GM21390 (cell line): ENCODE measurements around the gene MBNL1.

Experiments used
- ATAC-seq: cut with Tn5 transposase; IDR thresholded peaks from one replicate; pipeline ENCODE4 v1.9.1; 2021; ENCODE audit not compliant: unreplicated experiment

Gene MBNL1

GRCh38 chr3:152373379-152373778, 104.7 kb downstream of the MBNL1 start:
- no peak for ATAC-seq

GRCh38 chr3:152374262-152374990, 105.7 kb downstream of the MBNL1 start:
- no peak for ATAC-seq

DNA sequence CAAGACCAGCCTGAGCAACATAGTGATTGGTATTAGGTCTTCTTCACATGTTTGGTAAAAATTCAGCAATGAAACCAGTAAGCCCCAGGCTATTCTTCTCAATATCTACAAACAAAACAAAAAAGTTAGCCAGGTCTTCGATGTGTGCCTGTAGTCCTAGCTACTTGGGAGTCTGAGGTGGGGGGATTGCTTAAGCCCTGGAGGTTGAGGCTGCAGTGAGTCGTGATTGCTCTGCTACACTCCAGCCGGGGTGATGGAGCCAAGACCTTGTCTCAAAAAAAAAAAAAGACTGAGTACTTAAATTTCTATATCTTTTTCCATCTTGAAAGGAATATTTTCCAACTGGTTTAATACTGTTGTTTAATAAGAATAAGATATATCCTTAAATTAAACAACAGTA, 106.8 kb downstream of the MBNL1 start:
- no peak for ATAC-seq

DNA sequence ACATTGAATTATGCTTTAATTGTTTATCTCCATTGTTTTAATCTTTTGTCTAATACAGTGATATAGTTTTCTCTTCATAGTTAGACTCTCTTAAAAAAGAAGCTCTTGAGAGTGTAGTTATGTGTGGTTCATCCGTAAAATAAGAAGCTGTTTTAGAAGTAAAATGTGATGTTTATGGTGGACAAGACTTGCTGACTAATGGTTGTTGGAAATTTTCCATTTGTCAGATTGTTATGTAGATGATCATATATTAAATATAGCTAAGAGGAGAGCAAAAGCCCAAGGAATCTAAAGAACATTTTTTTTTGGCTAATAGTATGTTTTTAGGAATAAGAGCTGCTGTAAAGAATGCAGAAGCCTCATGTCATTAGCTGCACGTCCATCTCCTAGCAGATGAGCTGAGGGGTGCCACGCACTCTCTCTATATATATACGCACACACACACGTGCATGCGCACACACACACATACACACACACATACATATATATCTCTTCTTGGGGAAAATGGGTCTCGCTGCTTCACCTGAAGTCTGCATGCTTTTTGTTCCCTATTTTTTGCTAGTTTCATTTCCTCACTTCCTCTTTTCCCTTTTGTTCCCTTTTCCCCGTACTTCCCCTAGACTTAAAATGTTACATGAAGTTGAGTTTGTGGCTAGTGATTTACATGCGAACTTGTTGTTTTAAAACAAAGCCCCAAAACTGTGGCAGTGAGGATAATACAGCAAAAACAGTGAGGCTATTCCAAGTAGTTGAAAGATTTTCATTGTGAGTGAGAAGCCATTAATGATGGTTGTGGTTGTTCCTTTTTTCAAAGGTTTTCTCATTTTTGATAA, 107.8 kb downstream of the MBNL1 start:
- ATAC-seq: peak; percentile 78

GRCh38 chr3:152377184-152377570, 108.4 kb downstream of the MBNL1 start:
- ATAC-seq: peak; percentile 4

DNA sequence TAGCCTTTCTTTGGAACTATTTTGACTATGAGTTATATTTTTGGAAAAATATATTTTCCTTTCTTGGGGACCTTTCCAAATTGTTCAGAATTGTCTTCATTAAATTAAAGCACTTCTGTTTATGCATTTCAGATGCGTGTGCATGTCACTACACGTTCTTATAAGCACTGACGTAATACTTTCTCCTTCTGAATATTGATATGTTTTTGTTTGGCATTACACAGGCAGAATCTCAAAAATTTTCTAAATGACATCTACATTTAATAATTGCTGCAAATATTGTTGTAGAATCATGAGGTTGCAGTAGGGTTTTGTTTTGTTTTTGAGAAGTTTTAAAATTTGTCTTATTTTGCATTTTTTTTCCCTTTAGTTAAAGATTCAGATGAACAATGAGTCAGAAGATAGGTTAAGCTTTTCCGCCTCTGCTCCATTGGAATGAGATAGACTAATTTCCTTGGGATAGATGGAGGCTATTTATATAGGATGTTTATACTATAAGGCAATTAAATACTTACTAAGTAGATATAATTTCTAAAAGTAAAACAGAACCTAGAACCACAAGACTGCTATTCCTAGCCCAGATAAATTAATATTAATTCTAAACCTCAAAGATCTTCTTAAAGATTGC, 110.8 kb downstream of the MBNL1 start:
- ATAC-seq: no peak

DNA sequence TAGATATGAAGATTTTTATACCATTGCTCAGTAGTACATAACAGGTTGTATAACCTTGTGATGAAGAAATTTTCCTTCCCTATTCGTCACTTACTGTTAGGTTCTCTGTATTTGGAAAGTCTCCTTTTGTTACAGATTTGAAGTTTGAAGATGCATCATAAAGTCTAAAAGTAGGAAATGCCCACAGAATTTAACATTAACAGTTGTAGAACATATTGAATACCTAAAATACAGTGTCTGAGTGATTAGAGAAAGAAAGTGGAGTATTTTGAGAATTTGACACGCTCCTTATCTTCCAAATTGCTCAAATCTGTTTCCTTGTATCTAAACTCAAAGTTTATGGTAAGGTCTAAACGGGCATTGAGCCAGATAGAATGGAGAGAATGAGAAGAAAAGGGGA, 111.3 kb downstream of the MBNL1 start:
- ATAC-seq: no peak

DNA sequence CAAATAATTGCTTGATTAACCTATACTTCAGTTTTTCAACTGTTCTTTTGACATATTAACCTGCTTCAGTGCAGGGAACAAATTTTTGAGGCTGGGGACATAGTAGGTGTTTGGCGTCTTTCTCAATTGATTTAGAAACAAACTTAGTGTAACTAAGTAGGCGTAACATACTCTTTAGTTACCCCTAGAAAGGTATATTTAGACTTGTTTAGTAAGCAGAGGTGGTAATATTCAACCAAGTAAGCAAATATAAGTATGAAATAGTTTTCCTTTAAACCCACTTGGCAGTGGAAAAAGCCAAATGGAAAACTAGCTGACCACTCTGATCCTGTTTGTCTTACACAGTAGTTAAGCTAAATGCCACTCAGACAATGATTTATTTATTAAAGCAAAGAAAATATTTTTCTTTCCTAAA, 113.2 kb downstream of the MBNL1 start:
- ATAC-seq: no peak

- no peak for ATAC-seq
These were observed 113.8 kb downstream of the MBNL1 start for GRCh38 chr3:152382312-152383135.

- ATAC-seq: no peak
These were observed 114.4 kb downstream of the MBNL1 start for GRCh38 chr3:152383136-152383606.

- no peak for ATAC-seq
These were observed 115.7 kb downstream of the MBNL1 start for GRCh38 chr3:152384412-152384811.

GRCh38 chr3:152385761-152386160, 117.0 kb downstream of the MBNL1 start:
- no peak for ATAC-seq

- no peak for ATAC-seq
These were observed 117.5 kb downstream of the MBNL1 start for GRCh38 chr3:152386208-152386607.

DNA sequence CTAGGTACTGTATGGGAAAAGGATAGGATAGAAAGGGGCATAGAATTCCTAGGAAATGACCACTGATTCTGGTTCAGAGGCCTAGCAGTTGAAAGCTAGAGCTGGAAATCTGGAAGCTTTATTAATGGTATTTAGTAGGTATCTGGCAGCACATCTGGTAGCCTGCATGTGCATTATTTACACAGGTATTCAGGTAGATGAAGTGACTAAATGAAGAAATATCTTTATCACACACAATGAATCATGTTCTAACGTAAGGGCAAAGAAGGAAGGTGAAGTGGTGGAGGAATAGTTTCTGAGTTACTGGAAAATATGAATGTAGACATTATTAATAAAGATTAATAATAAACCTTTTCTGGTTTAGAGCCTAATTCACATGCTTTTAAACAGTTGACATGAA, 119.9 kb downstream of the MBNL1 start:
- no peak for ATAC-seq

GRCh38 chr3:152389316-152389934, 120.7 kb downstream of the MBNL1 start:
- no peak for ATAC-seq

- ATAC-seq: no peak
These were observed 121.9 kb downstream of the MBNL1 start for GRCh38 chr3:152390647-152391046.

DNA sequence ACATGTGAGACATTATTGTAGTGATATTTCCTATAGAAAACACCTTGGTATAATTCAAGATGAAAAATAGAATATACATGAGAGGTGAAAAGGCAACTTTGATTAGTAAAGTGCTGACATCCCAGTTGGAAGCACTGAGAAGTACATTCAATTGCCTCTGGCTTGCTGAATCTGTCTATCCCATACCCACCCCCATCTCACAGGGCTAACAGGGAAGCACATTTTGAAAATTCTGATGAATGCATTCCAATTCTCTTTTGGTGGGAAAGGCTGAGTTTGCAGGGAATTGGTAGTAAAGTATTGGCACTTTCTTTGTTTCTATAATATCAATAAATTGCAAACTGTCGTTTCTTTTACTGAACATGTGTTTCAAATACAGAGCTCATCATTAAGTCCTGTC, 122.9 kb downstream of the MBNL1 start:
- no peak for ATAC-seq

GRCh38 chr3:152392272-152392880, 123.6 kb downstream of the MBNL1 start:
- ATAC-seq: no peak

GRCh38 chr3:152394246-152394645, 125.5 kb downstream of the MBNL1 start:
- ATAC-seq: no peak

DNA sequence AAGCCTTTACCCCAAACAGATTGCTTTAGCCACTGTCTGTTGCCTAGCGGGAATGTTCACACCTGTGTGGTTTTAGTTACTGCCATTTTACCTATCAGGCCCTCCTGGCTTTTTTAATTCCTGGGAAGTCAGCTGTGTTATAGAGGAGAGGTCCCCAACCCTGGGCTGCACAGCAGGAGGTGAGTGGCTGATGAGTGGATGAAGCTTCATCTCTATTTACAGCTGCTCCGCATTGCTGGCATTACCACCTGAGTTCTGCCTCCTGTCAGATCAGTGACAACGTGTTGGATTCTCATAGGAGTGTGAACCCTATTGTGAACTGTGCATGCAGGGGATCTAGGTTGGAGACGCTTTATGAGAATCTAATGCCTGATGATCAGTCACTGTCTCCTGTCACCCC, 127.0 kb downstream of the MBNL1 start:
- no peak for ATAC-seq
